Suprapubic skin (tissue), 4 donors: ENCODE results near the gene JOSD2. TPM values are rescaled to one million over a fixed set of nuclear protein-coding genes. Genes with fewer than 3 reads are reported as not detected.

Experiments
- DNase-seq, 2 donors: peaks; one replicate each; pipeline ENCODE4 v3.0.0-alpha.2; 2019; ENCODE audit warnings: low spot score in 2 of 2
- H3K27ac ChIP-seq: fragments of 200-600 bp; sonication (generic); one replicate; pipeline ENCODE4 v1.5.1; 2019
- H3K27me3 ChIP-seq: fragments of 200-600 bp; sonication (generic); one replicate; pipeline ENCODE4 v1.5.1; 2019
- H3K36me3 ChIP-seq: fragments of 200-600 bp; sonication (generic); one replicate; pipeline ENCODE4 v1.5.1; 2019
- H3K4me1 ChIP-seq: fragments of 200-600 bp; sonication (generic); one replicate; pipeline ENCODE4 v1.5.1; 2019
- H3K4me3 ChIP-seq: fragments of 200-600 bp; sonication (generic); one replicate; pipeline ENCODE4 v1.5.1; 2019; ENCODE audit warnings: mild to moderate bottlenecking
- H3K9me3 ChIP-seq: fragments of 200-600 bp; sonication (generic); one replicate; pipeline ENCODE4 v1.5.1; 2019
- EP300 ChIP-seq: sonication (generic); formaldehyde crosslinking; IDR thresholded peaks from one replicate; pipeline ENCODE4 v1.6.1; 2017; ENCODE audit warnings: antibody characterized with exemption
- POLR2A ChIP-seq, 2 donors: fragments of 450-650 bp; IDR thresholded peaks; one replicate each; pipeline ENCODE4 v1.6.1; 2017; ENCODE audit warnings: antibody characterized with exemption in 2 of 2, mild to moderate bottlenecking in 2 of 2, moderate library complexity in 2 of 2
- POLR2AphosphoS5 ChIP-seq, 3 donors: sonication (generic); formaldehyde crosslinking; IDR thresholded peaks; one replicate each; pipeline ENCODE4 v1.6.1; 2017; ENCODE audit warnings: antibody characterized with exemption in 3 of 3
- WGBS: methylation state at CpG from one replicate; pipeline ENCODE4 v1.1.5; 2018; 5-methylcytosine and 5-hydroxymethylcytosine counted together
- total RNA-seq, 4 donors: library from RNA; depleted of rRNA; stranded (reverse); fragments of >200 nt; gene quantifications; one replicate each; pipeline ENCODE4 v1.1.0, GENCODE V29; 2016
- TF ChIP-seq, protein P1 (sequence below), 2 donors: fragments of 200-600 bp in 1 of 2; fragments of 450-650 bp in 1 of 2; sonication (generic) in 1 of 2; IDR thresholded peaks; one replicate each; pipeline ENCODE4 v1.5.1; 2016 to 2019; ENCODE audit warnings: antibody characterized with exemption in 2 of 2, mild to moderate bottlenecking in 1 of 2, moderate library complexity in 1 of 2

JOSD2 gene
- total RNA-seq, 4 donors from 2014 or later: 9.3 to 31.7 (median 28.7) TPM

DNA sequence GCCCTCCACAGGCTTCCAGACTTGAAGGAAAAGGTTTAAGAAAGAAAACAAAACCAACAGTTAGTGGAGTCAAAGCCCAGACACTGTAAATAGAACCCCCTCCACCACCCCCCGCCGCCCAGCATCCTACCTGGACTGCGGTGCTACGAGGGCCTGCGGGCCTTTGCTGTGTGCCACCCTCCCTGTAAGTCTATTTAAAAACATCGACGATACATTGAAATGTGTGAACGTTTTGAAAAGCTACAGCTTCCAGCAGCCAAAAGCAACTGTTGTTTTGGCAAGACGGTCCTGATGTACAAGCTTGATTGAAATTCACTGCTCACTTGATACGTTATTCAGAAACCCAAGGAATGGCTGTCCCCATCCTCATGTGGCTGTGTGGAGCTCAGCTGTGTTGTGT, 28.1 kb downstream of the JOSD2 start:
- TF ChIP-seq EP300 (no peak), POLR2AphosphoS5 (IDR thresholded peaks at IDR 0.05) (no peak), POLR2A (IDR thresholded peaks at IDR 0.05) (no peak)
- TF ChIP-seq, protein P1, sequence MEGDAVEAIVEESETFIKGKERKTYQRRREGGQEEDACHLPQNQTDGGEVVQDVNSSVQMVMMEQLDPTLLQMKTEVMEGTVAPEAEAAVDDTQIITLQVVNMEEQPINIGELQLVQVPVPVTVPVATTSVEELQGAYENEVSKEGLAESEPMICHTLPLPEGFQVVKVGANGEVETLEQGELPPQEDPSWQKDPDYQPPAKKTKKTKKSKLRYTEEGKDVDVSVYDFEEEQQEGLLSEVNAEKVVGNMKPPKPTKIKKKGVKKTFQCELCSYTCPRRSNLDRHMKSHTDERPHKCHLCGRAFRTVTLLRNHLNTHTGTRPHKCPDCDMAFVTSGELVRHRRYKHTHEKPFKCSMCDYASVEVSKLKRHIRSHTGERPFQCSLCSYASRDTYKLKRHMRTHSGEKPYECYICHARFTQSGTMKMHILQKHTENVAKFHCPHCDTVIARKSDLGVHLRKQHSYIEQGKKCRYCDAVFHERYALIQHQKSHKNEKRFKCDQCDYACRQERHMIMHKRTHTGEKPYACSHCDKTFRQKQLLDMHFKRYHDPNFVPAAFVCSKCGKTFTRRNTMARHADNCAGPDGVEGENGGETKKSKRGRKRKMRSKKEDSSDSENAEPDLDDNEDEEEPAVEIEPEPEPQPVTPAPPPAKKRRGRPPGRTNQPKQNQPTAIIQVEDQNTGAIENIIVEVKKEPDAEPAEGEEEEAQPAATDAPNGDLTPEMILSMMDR (IDR thresholded peaks at IDR 0.05): no peak
- no peak for DNase-seq
- peaks cover 12% of the 10 kb centered on the region for H3K27me3 ChIP-seq
- peaks cover 2% of the 10 kb centered on the region for H3K4me1 ChIP-seq
- no peaks in the 10 kb centered on the region for H3K9me3 ChIP-seq
- H3K27ac ChIP-seq: no peak overlapping the region
- 84% methylated on average over 8 of the region's 10 CpGs for WGBS
- H3K4me3 ChIP-seq: no peak overlapping the region
- H3K36me3 ChIP-seq: peaks cover 47% of the 10 kb centered on the region

DNA sequence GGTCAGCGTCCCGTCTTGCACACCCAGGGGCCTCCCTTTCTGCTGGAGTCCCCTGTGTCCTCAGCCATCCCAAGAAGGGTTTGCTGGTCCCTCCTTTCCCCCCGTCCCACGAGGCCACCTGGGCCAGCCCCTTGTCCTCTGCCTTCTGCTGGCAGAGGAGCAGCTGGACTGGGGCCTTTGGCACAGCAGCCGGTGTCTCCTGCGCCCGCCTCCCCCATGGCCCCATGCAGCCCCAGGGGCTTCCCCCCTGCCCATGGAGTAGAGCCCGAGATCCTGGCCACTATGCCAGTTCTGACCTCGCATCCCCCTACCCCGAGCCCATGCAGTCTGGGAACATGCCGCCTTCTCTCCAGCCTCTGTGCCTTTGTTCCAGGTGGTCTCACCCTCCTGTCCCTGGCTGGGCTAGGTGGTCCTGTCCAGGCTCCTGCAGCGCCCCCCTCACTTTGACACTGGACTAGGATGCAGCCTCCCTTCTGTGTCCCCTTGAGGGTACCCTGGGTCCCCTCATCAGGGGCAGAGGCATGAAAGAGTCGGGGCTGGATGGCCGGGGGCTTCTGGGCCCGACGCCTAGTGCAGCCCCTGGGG, 28.6 kb downstream of the JOSD2 start:
- 78% methylated on average over 13 of the region's 16 CpGs for WGBS
- Histone ChIP-seq H3K27me3 (peaks cover 7% of the 10 kb centered on the region), H3K27ac (no peak overlapping the region), H3K4me1 (peaks cover 7% of the 10 kb centered on the region), H3K4me3 (no peak overlapping the region), H3K36me3 (peaks cover 47% of the 10 kb centered on the region), H3K9me3 (no peaks in the 10 kb centered on the region)
- TF ChIP-seq, protein P1 (IDR thresholded peaks at IDR 0.05): no peak
- TF ChIP-seq EP300: no peak
- no peak for TF ChIP-seq POLR2AphosphoS5 (IDR thresholded peaks at IDR 0.05)
- TF ChIP-seq POLR2A (IDR thresholded peaks at IDR 0.05): no peak
- no peak for DNase-seq

DNA sequence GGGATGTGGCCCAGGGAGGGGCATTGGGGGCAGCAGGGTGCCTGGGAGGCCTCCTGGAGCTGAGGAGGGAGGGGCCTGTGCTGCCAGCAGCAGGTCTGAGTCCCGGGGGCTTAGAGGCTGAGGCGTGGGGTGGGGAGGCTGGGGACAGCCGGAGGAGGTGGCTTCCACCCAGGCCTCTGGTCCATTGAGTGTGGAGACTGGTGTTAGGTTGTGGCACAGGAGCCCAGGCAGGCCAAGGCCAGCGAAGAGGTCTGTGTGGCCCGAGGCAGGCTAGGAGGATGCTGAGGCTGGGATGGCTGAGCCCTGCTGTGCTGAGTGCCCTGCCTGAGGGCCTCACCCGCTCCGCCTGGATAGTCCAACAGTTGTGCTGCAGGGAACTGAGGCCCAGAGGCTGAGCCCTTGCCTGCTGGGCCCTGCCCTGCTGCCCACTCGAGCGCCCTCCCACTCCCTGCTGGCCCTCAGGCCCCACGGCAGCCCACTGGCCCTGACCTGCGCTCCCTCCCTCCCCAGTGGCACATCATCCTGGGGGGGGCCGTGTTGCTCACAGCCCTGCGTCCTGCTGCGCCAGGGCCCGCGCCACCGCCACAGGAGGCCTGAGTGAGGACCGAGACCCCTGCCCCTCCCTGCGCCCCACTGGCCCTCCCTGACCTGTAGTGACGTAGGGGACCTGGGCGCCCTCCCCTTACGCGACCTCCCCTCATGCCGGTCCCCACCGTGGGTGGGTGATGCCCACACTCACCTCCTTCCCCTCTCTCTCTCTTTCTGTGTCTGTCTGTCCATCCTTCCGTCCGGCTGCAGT, 29.4 kb downstream of the JOSD2 start:
- H3K4me3 ChIP-seq: no peak overlapping the region
- H3K9me3 ChIP-seq: no peaks in the 10 kb centered on the region
- TF ChIP-seq, protein P1 (IDR thresholded peaks at IDR 0.05): no peak
- TF ChIP-seq POLR2AphosphoS5 (IDR thresholded peaks at IDR 0.05) (no peak), EP300 (no peak), POLR2A (IDR thresholded peaks at IDR 0.05) (no peak)
- H3K27me3 ChIP-seq: no peaks in the 10 kb centered on the region
- no peak overlapping the region for H3K27ac ChIP-seq
- WGBS: 92% methylated on average over 11 of the region's 27 CpGs
- DNase-seq: no peak
- peaks cover 47% of the 10 kb centered on the region for H3K36me3 ChIP-seq
- H3K4me1 ChIP-seq: peaks cover 13% of the 10 kb centered on the region

DNA sequence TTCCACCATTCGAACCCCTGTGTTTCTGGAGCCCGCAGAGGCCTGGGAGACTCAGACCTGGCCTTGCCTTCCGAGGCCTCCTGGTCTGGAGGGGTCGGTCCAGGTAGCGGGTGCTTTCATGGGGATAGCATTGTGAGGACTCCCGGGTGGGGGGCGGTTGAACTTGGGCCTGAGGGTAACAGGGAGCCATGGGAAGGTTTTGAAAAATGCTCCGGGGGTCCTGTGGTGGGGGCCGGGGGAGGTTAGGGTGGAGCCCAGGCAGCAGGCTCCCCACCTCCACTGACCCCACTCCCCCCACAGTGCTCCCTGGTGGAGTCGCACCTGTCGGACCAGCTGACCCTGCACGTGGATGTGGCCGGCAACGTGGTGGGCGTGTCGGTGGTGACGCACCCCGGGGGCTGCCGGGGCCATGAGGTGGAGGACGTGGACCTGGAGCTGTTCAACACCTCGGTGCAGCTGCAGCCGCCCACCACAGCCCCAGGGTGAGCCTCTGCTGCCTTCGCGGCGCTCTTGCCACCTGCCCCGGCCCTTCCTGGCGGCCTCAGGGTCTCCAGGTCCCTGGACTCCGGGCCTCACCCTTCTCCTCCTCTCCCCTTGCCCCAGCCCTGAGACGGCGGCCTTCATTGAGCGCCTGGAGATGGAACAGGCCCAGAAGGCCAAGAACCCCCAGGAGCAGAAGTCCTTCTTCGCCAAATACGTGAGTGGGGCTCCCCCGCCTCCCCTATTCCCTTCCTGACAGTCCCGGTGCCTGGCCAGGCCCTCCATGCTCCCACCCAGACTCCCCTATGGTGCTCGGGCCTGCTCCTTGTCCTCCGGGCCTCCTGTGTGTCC, 30.5 kb downstream of the JOSD2 start:
- Histone ChIP-seq H3K36me3 (peaks cover 47% of the 10 kb centered on the region), H3K27me3 (no peaks in the 10 kb centered on the region), H3K9me3 (no peaks in the 10 kb centered on the region), H3K4me1 (peaks cover 13% of the 10 kb centered on the region), H3K27ac (no peak overlapping the region), H3K4me3 (no peak overlapping the region)
- TF ChIP-seq POLR2A (IDR thresholded peaks at IDR 0.05) (no peak), POLR2AphosphoS5 (IDR thresholded peaks at IDR 0.05) (no peak), EP300 (no peak)
- TF ChIP-seq, protein P1 (IDR thresholded peaks at IDR 0.05): no peak
- WGBS: 93% methylated on average over 21 of the region's 37 CpGs
- no peak for DNase-seq
